Ishikawa (cell line): ENCODE data around the gene ZCCHC24.

ENCODE experiments used
- CEBPB ChIP-seq: IDR thresholded peaks from 2 replicates; pipeline ENCODE4 v1.6.1; 2012
- EGR1 ChIP-seq: IDR thresholded peaks from 2 replicates; pipeline ENCODE4 v1.6.1; 2012
- EP300 ChIP-seq: IDR thresholded peaks from 2 replicates; pipeline ENCODE4 v1.6.1; 2012; ENCODE audit warnings: borderline replicate concordance
- FOXM1 ChIP-seq: IDR thresholded peaks from 2 replicates; pipeline ENCODE4 v1.6.1; 2012; ENCODE audit warnings: low read depth, borderline replicate concordance
- RAD21 ChIP-seq: IDR thresholded peaks from 2 replicates; pipeline ENCODE4 v1.6.1; 2012; ENCODE audit warnings: low read depth
- TAF1 ChIP-seq: IDR thresholded peaks from 2 replicates; pipeline ENCODE4 v1.6.1; 2012; ENCODE audit warnings: low read depth, mild to moderate bottlenecking

DNA sequence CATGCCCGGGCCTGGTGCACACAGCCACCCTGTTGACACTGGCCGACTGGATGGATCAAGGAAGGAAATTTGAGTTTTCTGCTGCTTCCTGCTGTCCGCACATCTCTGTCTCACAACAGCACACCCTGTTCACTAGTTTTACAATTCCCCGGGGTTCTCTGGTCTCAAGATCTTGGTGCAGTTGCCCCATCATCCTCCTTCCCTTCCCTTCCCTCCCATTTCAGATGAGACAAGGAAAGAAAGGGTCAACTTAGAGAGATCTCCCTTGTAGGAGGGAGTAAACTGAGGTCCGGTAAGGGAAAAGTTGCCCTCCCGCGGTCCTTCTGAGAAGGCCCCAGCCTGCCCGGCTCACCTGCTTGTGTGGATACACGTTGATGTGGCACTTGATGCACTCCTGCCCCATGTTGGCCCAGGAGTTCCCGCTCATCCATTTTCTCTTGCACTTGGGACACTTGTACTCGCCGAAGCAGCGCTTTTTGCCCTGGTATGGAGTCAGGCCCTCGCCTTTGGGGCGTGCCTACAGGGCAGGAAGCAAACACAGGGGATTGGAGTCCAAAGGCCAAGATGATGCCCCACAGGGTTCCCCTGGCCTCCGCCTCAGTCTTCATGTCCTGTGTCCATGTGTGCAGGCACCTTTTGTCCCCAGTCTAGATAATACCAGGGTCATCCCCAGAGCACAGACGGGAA lies 51.4 kb downstream of the ZCCHC24 start:
- TF ChIP-seq TAF1: no peak
- TF ChIP-seq EGR1: no peak
- TF ChIP-seq CEBPB: no peak
- no peak for TF ChIP-seq EP300
- no peak for TF ChIP-seq FOXM1
- no peak for TF ChIP-seq RAD21
